OCI-LY1 (cell line): ENCODE measurements around the gene ZNF146.
A peak's percentile ranks its signal among the peaks of the same experiment; 100 is the strongest.
"Not testable (repeated sequence)": the region's sequence is repeated elsewhere in the genome, so short reads cannot be mapped to it uniquely, and the experiment has no call there.

Experiments
- H2AFZ ChIP-seq: fragments of 200-600 bp; sonication (generic), shearing (Covaris generic); 2 replicates; pipeline ENCODE4 v1.6.0; 2014; ENCODE audit warnings: antibody characterized with exemption, mild to moderate bottlenecking, low read length
- H3F3A ChIP-seq: fragments of 200-600 bp; sonication (generic), shearing (Covaris generic); 2 replicates; pipeline ENCODE4 v1.6.0; 2014; ENCODE audit warnings: mild to moderate bottlenecking, antibody characterized with exemption, low read length, moderate library complexity; ENCODE audit not compliant: insufficient read depth
- H3K27ac ChIP-seq: fragments of 200-600 bp; sonication (generic); 2 replicates; pipeline ENCODE4 v1.5.1; 2014; ENCODE audit warnings: low read length, mixed run types, mild to moderate bottlenecking, low read depth; ENCODE audit not compliant: poor library complexity, severe bottlenecking
- H3K27me3 ChIP-seq: fragments of 200-600 bp; sonication (generic); 2 replicates; pipeline ENCODE4 v1.6.0; 2014; ENCODE audit warnings: antibody characterized with exemption, mild to moderate bottlenecking, low read length, moderate library complexity; ENCODE audit not compliant: insufficient read depth
- H3K36me3 ChIP-seq: fragments of 200-600 bp; sonication (generic); 2 replicates; pipeline ENCODE4 v1.6.1; 2014; ENCODE audit warnings: mild to moderate bottlenecking, antibody characterized with exemption, low read length, moderate library complexity, mixed read lengths; ENCODE audit not compliant: insufficient read depth
- H3K4me1 ChIP-seq: fragments of 200-600 bp; sonication (generic); 2 replicates; pipeline ENCODE4 v1.5.1; 2014; ENCODE audit warnings: mild to moderate bottlenecking, low read length, moderate library complexity; ENCODE audit not compliant: insufficient read depth, severe bottlenecking
- H3K4me2 ChIP-seq: fragments of 200-600 bp; sonication (generic), shearing (Covaris generic); 2 replicates; pipeline ENCODE4 v1.6.1; 2014; ENCODE audit warnings: low read length
- H3K4me3 ChIP-seq: fragments of 200-600 bp; sonication (generic); 2 replicates; pipeline ENCODE4 v1.5.1; 2014; ENCODE audit warnings: low read length, low read depth, mild to moderate bottlenecking, mixed read lengths; ENCODE audit not compliant: poor library complexity, severe bottlenecking
- H3K79me2 ChIP-seq: fragments of 200-600 bp; shearing (Covaris generic); 2 replicates; pipeline ENCODE4 v1.6.1; 2016; ENCODE audit warnings: mixed run types, low read length, mixed read lengths; ENCODE audit not compliant: insufficient read depth
- H3K9ac ChIP-seq: fragments of 200-600 bp; sonication (generic), shearing (Covaris generic); 2 replicates; pipeline ENCODE4 v1.6.1; 2014; ENCODE audit warnings: mild to moderate bottlenecking, low read length, mixed read lengths
- H3K9me2 ChIP-seq: fragments of 200-600 bp; sonication (generic), shearing (Covaris generic); 2 replicates; pipeline ENCODE4 v1.6.1; 2014; ENCODE audit warnings: low read depth, mild to moderate bottlenecking, low read length, mixed read lengths
- H3K9me3 ChIP-seq: fragments of 200-600 bp; shearing (Covaris generic); 2 replicates; pipeline ENCODE4 v1.6.1; 2014; ENCODE audit warnings: low read length, mixed read lengths
- H4K20me1 ChIP-seq: fragments of 200-600 bp; sonication (generic), shearing (Covaris generic); 2 replicates; pipeline ENCODE4 v1.6.0; 2016; ENCODE audit warnings: mild to moderate bottlenecking, low read length; ENCODE audit not compliant: insufficient read depth
- EZH2 ChIP-seq: fragments of 200-600 bp; sonication (generic), shearing (Covaris generic); IDR thresholded peaks from 2 replicates; pipeline ENCODE4 v1.8.0; 2017; ENCODE audit warnings: borderline replicate concordance, mixed run types, mild to moderate bottlenecking, antibody characterized with exemption, low read length, moderate library complexity, mixed read lengths
- TF ChIP-seq, protein P1 (sequence below): fragments of 200-600 bp; sonication (generic), shearing (Covaris generic); IDR thresholded peaks from 2 replicates; pipeline ENCODE4 v1.5.1; 2017; ENCODE audit warnings: mild to moderate bottlenecking, antibody characterized with exemption, low read length, moderate library complexity, mixed read lengths

The ZNF146 gene

DNA sequence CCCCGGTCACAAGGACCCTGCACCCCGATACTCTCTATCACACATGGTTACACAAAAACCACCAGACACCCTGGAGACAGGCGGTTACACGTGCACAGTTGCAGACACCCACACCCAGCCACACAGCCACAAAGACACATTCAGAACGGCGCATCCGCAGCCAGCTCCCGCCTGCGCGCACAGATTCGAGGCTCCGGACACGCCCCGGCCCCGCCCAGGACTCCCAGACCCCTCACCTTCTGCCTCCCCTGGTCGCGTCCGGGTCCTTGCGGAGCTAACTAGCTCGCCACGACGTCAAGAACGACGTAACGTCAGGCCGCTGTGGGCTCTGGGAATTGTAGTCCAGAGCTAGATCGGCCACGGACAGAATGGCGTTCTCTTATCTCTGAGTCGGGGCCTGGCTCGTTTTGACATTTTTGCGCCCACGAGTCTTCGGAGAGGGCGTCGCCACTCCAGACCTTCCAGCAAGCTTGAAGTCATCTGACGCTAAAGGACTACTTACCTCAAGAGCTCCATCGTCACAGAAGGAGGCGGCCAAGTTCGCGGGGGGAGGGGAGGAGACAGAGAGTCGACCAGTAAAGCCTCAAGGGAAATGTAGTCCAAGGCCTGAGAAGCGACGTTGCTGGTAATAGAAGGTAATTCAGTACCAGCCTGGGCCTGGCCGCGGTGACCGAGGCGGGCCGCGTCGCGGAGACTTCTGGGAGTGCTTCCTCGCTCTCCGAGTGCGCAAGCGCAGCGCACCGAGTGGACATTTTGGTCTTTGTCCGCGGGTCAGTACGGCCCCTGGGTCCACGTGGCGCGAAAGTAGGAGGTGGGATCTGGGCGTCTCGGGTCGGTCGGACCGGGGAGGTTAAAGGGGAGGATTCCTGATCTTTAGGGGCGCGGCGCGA is at the start of gene ZNF146, which contains the start of gene ZNF565:
TSS of gene ZNF146 (plus strand) at position 721 of the 890 bp plus-strand sequence. CDS start 21,335 bp downstream, outside the sequence.
TSS of gene ZNF565 (minus strand) at position 280 of the 890 bp plus-strand sequence. CDS start 12,680 bp downstream, outside the sequence.
- peaks cover 44% of the 10 kb centered on the region for H3K79me2 ChIP-seq
- H2AFZ ChIP-seq = no peak within 1 kb of the TSS

DNA sequence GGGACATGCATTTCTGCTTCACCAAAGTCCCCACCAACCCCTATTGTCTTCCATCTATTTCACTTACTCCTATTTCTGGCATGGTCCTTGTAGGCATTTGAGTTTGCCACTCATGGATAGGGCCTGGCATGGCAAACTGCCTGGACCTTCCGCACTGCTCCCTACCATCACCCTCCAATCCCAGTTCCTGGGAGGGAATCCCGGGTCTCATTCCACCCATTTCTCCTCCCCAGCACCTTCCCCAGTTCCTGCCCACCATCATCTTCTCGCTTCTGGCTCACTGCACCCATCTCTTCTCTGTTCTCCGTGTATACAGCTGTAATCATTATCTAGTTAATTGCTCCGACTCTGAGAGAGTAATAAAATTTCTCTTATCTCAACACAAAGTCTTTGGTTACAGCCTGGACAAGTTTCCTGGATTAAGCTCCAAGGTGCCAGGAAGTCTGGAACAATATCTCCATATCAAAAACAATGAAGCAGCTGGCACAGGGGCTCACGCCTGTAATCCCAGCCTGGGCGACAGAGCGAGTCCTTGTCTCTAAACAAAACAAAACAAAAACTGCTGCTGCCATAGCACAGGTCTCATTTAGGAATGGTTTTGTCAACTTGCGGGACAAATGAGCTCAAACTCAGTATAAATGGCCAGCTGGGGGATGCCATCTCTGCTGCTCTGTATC is 45.7 kb upstream of the ZNF146 start:
- H3K4me3 ChIP-seq = no peak overlapping the region
- H3K9me2 ChIP-seq = no peaks in the 10 kb centered on the region
- TF ChIP-seq, protein P1, sequence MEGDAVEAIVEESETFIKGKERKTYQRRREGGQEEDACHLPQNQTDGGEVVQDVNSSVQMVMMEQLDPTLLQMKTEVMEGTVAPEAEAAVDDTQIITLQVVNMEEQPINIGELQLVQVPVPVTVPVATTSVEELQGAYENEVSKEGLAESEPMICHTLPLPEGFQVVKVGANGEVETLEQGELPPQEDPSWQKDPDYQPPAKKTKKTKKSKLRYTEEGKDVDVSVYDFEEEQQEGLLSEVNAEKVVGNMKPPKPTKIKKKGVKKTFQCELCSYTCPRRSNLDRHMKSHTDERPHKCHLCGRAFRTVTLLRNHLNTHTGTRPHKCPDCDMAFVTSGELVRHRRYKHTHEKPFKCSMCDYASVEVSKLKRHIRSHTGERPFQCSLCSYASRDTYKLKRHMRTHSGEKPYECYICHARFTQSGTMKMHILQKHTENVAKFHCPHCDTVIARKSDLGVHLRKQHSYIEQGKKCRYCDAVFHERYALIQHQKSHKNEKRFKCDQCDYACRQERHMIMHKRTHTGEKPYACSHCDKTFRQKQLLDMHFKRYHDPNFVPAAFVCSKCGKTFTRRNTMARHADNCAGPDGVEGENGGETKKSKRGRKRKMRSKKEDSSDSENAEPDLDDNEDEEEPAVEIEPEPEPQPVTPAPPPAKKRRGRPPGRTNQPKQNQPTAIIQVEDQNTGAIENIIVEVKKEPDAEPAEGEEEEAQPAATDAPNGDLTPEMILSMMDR = no peak
- TF ChIP-seq EZH2 = no peak
- no peak overlapping the region for H3K27ac ChIP-seq
- no peaks in the 10 kb centered on the region for H3K79me2 ChIP-seq
- H3K27me3 ChIP-seq = no peaks in the 10 kb centered on the region
- H4K20me1 ChIP-seq = no peaks in the 10 kb centered on the region
- no peak overlapping the region for H2AFZ ChIP-seq
- no peak overlapping the region for H3K4me2 ChIP-seq
- peaks cover 5% of the 10 kb centered on the region for H3K4me1 ChIP-seq
- H3K9ac ChIP-seq = no peak overlapping the region
- H3K36me3 ChIP-seq = no peaks in the 10 kb centered on the region
- H3F3A ChIP-seq = no peaks in the 10 kb centered on the region
- no peaks in the 10 kb centered on the region for H3K9me3 ChIP-seq

More for the DNA sequence above, at the start of gene ZNF146, which contains the start of gene ZNF565:
- Histone ChIP-seq H3K4me3 (peak within 1 kb of the TSS; percentile 85), H3K4me2 (peak within 1 kb of the TSS; percentile 96), H3K9me2 (no peaks in the 10 kb centered on the region), H3K9ac (peak within 1 kb of the TSS; percentile 89), H3K27ac (peak within 1 kb of the TSS; percentile 80), H3K36me3 (peaks cover 27% of the 10 kb centered on the region), H3K4me1 (peaks cover 15% of the 10 kb centered on the region), H3F3A (no peaks in the 10 kb centered on the region), H3K27me3 (no peaks in the 10 kb centered on the region), H4K20me1 (no peaks in the 10 kb centered on the region), H3K9me3 (peaks cover 3% of the 10 kb centered on the region)
- TF ChIP-seq, protein P1 = no peak
- no peak for TF ChIP-seq EZH2

DNA sequence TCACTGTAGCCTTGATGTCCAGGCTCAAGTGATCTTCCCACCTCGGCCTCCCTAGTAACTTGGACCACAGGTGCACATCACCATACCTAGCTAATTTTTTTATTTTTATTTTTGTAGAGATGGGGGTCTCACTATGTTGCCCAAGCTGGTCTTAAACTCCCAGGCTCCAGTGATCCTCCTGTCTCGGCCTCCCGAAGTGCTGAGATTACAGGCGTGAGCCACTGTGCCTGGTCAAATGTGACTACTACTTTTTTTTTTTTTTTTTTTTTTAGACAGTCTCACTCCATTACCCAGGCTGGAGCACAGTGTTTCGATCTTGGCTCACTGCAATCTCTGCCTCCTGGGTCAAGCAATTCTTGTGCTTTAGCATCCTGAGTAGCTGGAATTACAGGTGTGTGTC is 42.1 kb upstream of the ZNF146 start:
- no peaks in the 10 kb centered on the region for H3K9me2 ChIP-seq
- no peak overlapping the region for H3K4me2 ChIP-seq
- no peak overlapping the region for H2AFZ ChIP-seq
- no peak for TF ChIP-seq EZH2
- TF ChIP-seq, protein P1 = no peak
- no peaks in the 10 kb centered on the region for H3F3A ChIP-seq
- H3K27me3 ChIP-seq = no peaks in the 10 kb centered on the region
- no peaks in the 10 kb centered on the region for H3K36me3 ChIP-seq
- H3K4me3 ChIP-seq = no peak overlapping the region
- H3K4me1 ChIP-seq = peaks cover 5% of the 10 kb centered on the region
- H3K9me3 ChIP-seq = no peaks in the 10 kb centered on the region
- no peak overlapping the region for H3K27ac ChIP-seq
- H3K9ac ChIP-seq = no peak overlapping the region
- no peaks in the 10 kb centered on the region for H3K79me2 ChIP-seq
- no peaks in the 10 kb centered on the region for H4K20me1 ChIP-seq

DNA sequence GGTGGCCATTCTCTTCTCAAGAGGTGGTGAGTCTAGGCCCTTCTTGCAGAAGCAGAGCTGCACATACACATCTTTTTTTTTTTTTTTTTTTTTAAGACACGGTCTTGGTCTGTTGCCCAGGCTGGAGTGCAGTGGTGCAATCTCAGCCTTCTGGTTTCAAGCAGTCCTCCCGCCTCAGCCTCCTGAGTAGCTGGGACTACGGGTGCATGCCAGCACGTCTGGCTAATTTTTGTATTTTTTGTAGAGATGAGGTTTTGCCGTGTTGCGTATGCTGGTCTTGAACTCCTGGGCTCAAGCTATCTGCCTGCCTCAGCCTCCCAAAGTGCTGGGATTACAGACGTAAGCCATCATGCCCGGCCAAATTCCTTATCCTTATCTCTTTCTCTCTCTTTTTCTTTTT is 41.1 kb upstream of the ZNF146 start:
- not testable (repeated sequence) for H3K79me2 ChIP-seq, H4K20me1 ChIP-seq, H3K4me2 ChIP-seq, H3K27ac ChIP-seq, H3K9me3 ChIP-seq, H3K27me3 ChIP-seq, H3K9ac ChIP-seq, H3K4me1 ChIP-seq, H3K4me3 ChIP-seq, H2AFZ ChIP-seq, H3K36me3 ChIP-seq, H3F3A ChIP-seq, H3K9me2 ChIP-seq

DNA sequence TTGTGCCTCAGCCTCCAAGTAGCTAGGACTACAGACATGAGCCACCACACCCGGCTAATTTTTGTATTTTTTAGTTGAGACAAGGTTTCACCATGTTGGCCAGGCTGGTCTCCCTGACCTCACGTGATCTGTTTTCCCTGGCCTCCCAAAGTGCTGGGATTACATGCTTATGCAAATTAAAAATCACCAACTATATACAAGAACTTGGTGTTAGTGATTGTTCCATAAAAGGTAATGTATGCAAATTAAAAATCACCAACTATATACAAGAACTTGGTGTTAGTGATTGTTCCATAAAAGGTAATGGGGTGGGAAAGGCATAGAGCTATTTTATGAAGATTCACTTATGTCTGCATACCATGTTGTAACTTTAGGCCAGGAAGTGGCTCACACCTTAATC is 35.8 kb upstream of the ZNF146 start:
- H3K4me2 ChIP-seq, H3K4me1 ChIP-seq, H3K36me3 ChIP-seq, H3K9me3 ChIP-seq, H3K27ac ChIP-seq, H3K4me3 ChIP-seq, H3K9ac ChIP-seq, H3K79me2 ChIP-seq, H3F3A ChIP-seq, H4K20me1 ChIP-seq, H2AFZ ChIP-seq, H3K27me3 ChIP-seq, H3K9me2 ChIP-seq: not testable (repeated sequence)
